ENCODE results near the gene TMEM51. TPM values are rescaled to one million over a fixed set of nuclear protein-coding genes. Genes with fewer than 3 reads are reported as not detected.

The TMEM51 gene
- total and polyA plus RNA-seq, 9 of the 15 experiments (the other 6 are each of a cell fraction or from before 2014, with no cell fraction given), result 0.06 to 1.4 (median 0.58) TPM

GRCh38 chr1:15218287-15219279 is 65.0 kb downstream of the TMEM51 start (continued):
- TF ChIP-seq, protein P1, sequence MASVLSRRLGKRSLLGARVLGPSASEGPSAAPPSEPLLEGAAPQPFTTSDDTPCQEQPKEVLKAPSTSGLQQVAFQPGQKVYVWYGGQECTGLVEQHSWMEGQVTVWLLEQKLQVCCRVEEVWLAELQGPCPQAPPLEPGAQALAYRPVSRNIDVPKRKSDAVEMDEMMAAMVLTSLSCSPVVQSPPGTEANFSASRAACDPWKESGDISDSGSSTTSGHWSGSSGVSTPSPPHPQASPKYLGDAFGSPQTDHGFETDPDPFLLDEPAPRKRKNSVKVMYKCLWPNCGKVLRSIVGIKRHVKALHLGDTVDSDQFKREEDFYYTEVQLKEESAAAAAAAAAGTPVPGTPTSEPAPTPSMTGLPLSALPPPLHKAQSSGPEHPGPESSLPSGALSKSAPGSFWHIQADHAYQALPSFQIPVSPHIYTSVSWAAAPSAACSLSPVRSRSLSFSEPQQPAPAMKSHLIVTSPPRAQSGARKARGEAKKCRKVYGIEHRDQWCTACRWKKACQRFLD (CRISPR knock-in tag; IDR thresholded peaks at IDR 0.05), result peak; percentile 93
- TF ChIP-seq ETV5 (CRISPR knock-in tag; IDR thresholded peaks at IDR 0.05; ENCODE audit: low read depth) (peak; percentile 85), SMARCC2 (IDR thresholded peaks at IDR 0.05; ENCODE audit: low read depth) (no peak), YY1 (IDR thresholded peaks at IDR 0.05; ENCODE audit: borderline replicate concordance in 1 of 3, control insufficient read depth in 1 of 3, extremely low read depth in 1 of 3, insufficient read depth in 3 of 3, insufficient read length in 1 of 3, insufficient replicate concordance in 2 of 3, low read depth in 1 of 3, low read length in 2 of 3) (peak in 2 of 3 experiments; percentile 38 to 83), SOX6 (IDR thresholded peaks at IDR 0.05) (peak; percentile 42; the same call in 1 of the 2 replicates), CC2D1A (IDR thresholded peaks at IDR 0.05) (no peak), ZNF507 (tag; conservative IDR thresholded peaks at IDR 0.05) (no peak), ZNF644 (tag; IDR thresholded peaks at IDR 0.05; ENCODE audit: low read depth) (peak; percentile 59), NEUROD1 (IDR thresholded peaks at IDR 0.05; ENCODE audit: borderline replicate concordance, low read depth, low read length, partially characterized antibody) (peak; percentile 55), TCF3 (CRISPR knock-in tag; IDR thresholded peaks at IDR 0.05) (peak; percentile 42), MTA1 (IDR thresholded peaks at IDR 0.05; ENCODE audit: borderline replicate concordance) (peak; percentile 81), BMI1 (IDR thresholded peaks at IDR 0.05; ENCODE audit: low read length) (peak; percentile 81), ELF4 (CRISPR knock-in tag; IDR thresholded peaks at IDR 0.05) (peak; percentile 41; the same call in 1 of the 2 replicates), ESRRA (IDR thresholded peaks at IDR 0.05; ENCODE audit: borderline replicate concordance, low read depth) (peak; percentile 35; the same call in 1 of the 2 replicates), ZNF444 (CRISPR knock-in tag; IDR thresholded peaks at IDR 0.05) (no peak; the same call in 1 of the 2 replicates), DIDO1 (tag; IDR thresholded peaks at IDR 0.05; ENCODE audit: low read depth) (no peak), TRIM28 (IDR thresholded peaks at IDR 0.05) (0 out of 2 replicates have a peak, but pooled peaks have one; percentile 15), FOSL1 (tag; conservative IDR thresholded peaks at IDR 0.05) (peak; percentile 89), CXXC5 (CRISPR knock-in tag; IDR thresholded peaks at IDR 0.05) (peak; percentile 34; the same call in 1 of the 2 replicates)
- TF ChIP-seq, protein P2, sequence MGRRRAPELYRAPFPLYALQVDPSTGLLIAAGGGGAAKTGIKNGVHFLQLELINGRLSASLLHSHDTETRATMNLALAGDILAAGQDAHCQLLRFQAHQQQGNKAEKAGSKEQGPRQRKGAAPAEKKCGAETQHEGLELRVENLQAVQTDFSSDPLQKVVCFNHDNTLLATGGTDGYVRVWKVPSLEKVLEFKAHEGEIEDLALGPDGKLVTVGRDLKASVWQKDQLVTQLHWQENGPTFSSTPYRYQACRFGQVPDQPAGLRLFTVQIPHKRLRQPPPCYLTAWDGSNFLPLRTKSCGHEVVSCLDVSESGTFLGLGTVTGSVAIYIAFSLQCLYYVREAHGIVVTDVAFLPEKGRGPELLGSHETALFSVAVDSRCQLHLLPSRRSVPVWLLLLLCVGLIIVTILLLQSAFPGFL (CRISPR knock-in tag; IDR thresholded peaks at IDR 0.05), result no peak
- TF ChIP-seq, protein P3, sequence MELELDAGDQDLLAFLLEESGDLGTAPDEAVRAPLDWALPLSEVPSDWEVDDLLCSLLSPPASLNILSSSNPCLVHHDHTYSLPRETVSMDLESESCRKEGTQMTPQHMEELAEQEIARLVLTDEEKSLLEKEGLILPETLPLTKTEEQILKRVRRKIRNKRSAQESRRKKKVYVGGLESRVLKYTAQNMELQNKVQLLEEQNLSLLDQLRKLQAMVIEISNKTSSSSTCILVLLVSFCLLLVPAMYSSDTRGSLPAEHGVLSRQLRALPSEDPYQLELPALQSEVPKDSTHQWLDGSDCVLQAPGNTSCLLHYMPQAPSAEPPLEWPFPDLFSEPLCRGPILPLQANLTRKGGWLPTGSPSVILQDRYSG (tag; conservative IDR thresholded peaks at IDR 0.05; ENCODE audit: low read depth), result 0 out of 2 replicates have a peak, but pooled peaks have one; percentile 18
- TF ChIP-seq, protein P4, sequence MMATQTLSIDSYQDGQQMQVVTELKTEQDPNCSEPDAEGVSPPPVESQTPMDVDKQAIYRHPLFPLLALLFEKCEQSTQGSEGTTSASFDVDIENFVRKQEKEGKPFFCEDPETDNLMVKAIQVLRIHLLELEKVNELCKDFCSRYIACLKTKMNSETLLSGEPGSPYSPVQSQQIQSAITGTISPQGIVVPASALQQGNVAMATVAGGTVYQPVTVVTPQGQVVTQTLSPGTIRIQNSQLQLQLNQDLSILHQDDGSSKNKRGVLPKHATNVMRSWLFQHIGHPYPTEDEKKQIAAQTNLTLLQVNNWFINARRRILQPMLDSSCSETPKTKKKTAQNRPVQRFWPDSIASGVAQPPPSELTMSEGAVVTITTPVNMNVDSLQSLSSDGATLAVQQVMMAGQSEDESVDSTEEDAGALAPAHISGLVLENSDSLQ (IDR thresholded peaks at IDR 0.05), result peak; percentile 40; the same call in 1 of the 2 replicates
